Omental fat pad (tissue), 4 donors: ENCODE data around the gene PSMA1. TPM values are rescaled to one million over a fixed set of nuclear protein-coding genes. Genes with fewer than 3 reads are reported as not detected.

ENCODE experiments used
- ATAC-seq: fragments of 150-250 bp; one replicate; pipeline ENCODE4 v1.9.1; 2016; ENCODE audit warnings: mild to moderate bottlenecking, moderate library complexity; ENCODE audit not compliant: low FRiP score
- DNase-seq: peaks from one replicate; pipeline ENCODE4 v3.0.0-alpha.2; 2019; ENCODE audit warnings: low spot score
- CTCF ChIP-seq, 3 donors: fragments of 450-650 bp; IDR thresholded peaks; one replicate each; pipeline ENCODE4 v1.5.1; 2016 to 2017; ENCODE audit warnings: antibody characterized with exemption in 3 of 3, mild to moderate bottlenecking in 3 of 3, moderate library complexity in 2 of 3
- small RNA-seq: library from RNA; depleted of rRNA; stranded (forward); fragments of <200 nt; gene quantifications from one replicate; pipeline ENCODE3, GENCODE V24; 2016
- total RNA-seq, 4 donors: library from RNA; depleted of rRNA; stranded (reverse); fragments of >200 nt; gene quantifications; one replicate each; pipeline ENCODE4 v1.1.0, GENCODE V29; 2016

PSMA1 gene
- total RNA-seq, 4 donors from 2014 or later, result 109 to 165 (median 133) TPM

- no peak for TF ChIP-seq CTCF (IDR thresholded peaks at IDR 0.05)
- DNase-seq (no peak), ATAC-seq (no peak)
These were observed 39.5 kb downstream of the PSMA1 start for GRCh38 chr11:14480716-14481115.

DNA sequence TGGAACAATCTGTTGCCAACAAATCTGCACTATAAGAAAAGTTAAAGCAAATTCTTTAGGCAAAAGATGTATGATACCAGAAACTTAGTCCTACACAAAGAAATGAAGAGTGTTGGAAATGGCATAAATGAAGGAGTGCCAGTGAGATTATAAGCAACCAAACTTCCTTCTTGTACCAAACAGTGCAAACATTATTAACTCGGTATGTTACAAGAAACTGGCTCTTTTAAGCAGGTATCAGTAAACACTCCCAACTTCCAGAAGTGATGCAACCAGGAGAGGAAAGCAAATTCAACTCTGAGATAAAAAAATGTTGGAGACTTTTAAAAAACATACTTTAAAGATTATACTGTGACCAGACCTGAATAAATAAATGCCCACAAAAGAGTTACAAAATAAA lies 49.1 kb downstream of the PSMA1 start:
- no peak for DNase-seq
- no peak for ATAC-seq
- TF ChIP-seq CTCF (IDR thresholded peaks at IDR 0.05), result no peak

DNA sequence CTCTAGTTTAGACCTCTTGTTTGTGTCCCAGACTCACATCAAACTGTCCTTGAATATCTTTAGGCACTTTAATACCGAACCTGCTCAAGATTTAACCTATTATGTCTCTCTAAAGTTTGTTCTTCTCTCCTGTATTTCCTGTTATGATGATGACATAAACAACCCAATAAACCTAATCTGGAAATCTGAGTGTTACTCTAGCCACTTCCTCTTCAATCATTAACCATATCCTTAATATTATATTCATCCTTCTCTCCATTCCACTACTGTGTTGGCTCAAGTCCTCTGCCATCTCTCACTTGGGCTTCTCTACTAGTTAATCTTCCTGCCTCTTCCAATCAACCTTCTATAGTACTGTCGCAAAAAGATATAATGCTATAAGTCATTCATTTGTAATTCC lies 56.6 kb downstream of the PSMA1 start:
- ATAC-seq (no peak), DNase-seq (no peak)
- no peak for TF ChIP-seq CTCF (IDR thresholded peaks at IDR 0.05)

- no peak for TF ChIP-seq CTCF (IDR thresholded peaks at IDR 0.05)
- DNase-seq (no peak), ATAC-seq (no peak)
These were observed 60.0 kb downstream of the PSMA1 start for GRCh38 chr11:14460147-14460546.

GRCh38 chr11:14458377-14458776 lies 61.8 kb downstream of the PSMA1 start:
- no peak for ATAC-seq
- DNase-seq, result no peak
- no peak for TF ChIP-seq CTCF (IDR thresholded peaks at IDR 0.05)

- no peak for ATAC-seq
- TF ChIP-seq CTCF (IDR thresholded peaks at IDR 0.05), result no peak
- no peak for DNase-seq
These were observed 64.3 kb downstream of the PSMA1 start for GRCh38 chr11:14455648-14456430.

Small RNA genes lying within 50 kb of the gene (small RNA-seq; reads per million reads assigned to genes)
- not detected for gene RNU7-49P

Other genes with a start within 250 kb of the PSMA1 start
- gene RRAS2, start 161.2 kb downstream of the PSMA1 start, total RNA-seq, result 10 to 100 TPM; 33.9 to 80.3 (median 70.7) TPM
- 100 to 1,000 TPM; 102 to 126 (median 112) TPM for gene COPB1, start 20.6 kb downstream of the PSMA1 start, total RNA-seq
- gene PDE3B, start 123.4 kb upstream of the PSMA1 start, total RNA-seq, result 100 to 1,000 TPM in 1 of 4 donors, 10 to 100 TPM in 3; 83.7 to 194 (median 94.5) TPM